ENCODE measurements around the gene KBTBD12. TPM values are rescaled to one million over a fixed set of nuclear protein-coding genes. Genes with fewer than 3 reads are reported as not detected.

The KBTBD12 gene
- total RNA-seq, 1 donor from 2014 or later = not detected

DNA sequence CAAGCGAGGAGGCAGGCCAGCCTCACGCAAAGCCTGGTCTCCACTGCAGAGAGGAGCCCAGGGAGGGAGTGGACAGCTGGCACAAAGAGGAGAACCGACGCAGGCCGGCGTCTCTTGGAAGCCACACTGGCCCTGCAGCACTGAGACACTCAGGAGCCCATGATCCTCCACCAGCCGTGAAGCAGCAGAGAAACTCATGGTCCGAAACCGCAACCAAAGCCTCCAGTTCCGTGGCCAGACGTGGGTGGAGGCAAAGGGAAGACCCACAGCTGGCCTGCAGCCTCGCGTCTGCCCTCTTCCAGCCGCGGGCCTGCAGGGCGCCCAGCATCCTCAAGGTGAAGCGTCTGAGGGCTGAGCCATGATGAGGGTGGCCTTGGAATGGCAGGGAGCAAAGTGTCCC, 75.0 kb downstream of the KBTBD12 start:
- H3K27ac Mint-ChIP-seq (ENCODE audit: unreplicated experiment) = no peak overlapping the region
- no peaks in the 10 kb centered on the region for H3K36me3 Mint-ChIP-seq (ENCODE audit: low read depth)
- DNase-seq (ENCODE audit: low spot score) = no peak
- H3K9me3 Mint-ChIP-seq (ENCODE audit: low read depth) = peaks cover 3% of the 10 kb centered on the region
- no peaks in the 10 kb centered on the region for H3K27me3 Mint-ChIP-seq (ENCODE audit: low read depth)
- TF ChIP-seq CTCF (IDR thresholded peaks at IDR 0.05) = no peak
- H3K4me1 Mint-ChIP-seq (ENCODE audit: low read depth) = no peaks in the 10 kb centered on the region
- H3K4me3 Mint-ChIP-seq (ENCODE audit: unreplicated experiment) = no peak overlapping the region

- H3K4me1 Mint-ChIP-seq (ENCODE audit: low read depth) = no peaks in the 10 kb centered on the region
Measured at GRCh38 chr3:127990461-127990860, 75.4 kb downstream of the KBTBD12 start.

DNA sequence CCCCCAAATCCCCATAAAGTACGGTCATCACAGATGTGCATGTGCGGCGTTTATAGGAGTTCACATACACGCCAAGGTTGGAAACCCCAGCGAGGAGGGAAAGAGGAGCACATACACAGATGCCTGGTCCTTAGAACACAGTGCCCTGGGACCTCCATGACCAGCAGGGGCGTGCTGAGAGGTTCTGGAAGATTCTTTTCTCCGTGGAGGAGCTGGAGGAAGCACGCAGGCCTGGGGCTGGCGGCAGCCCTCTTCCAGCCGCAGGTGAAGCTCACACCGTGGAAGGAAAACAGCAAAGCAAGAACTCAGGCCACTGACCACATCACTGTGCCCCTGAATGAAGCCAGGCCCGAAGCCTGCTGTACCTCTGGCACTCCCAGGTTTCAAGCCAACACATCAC, 76.2 kb downstream of the KBTBD12 start:
- peaks cover 3% of the 10 kb centered on the region for H3K9me3 Mint-ChIP-seq (ENCODE audit: low read depth)
- no peak for DNase-seq (ENCODE audit: low spot score)
- no peaks in the 10 kb centered on the region for H3K27me3 Mint-ChIP-seq (ENCODE audit: low read depth)
- TF ChIP-seq CTCF (IDR thresholded peaks at IDR 0.05) = no peak
- H3K27ac Mint-ChIP-seq (ENCODE audit: unreplicated experiment) = no peak overlapping the region
- H3K36me3 Mint-ChIP-seq (ENCODE audit: low read depth) = no peaks in the 10 kb centered on the region
- no peaks in the 10 kb centered on the region for H3K4me1 Mint-ChIP-seq (ENCODE audit: low read depth)
- H3K4me3 Mint-ChIP-seq (ENCODE audit: unreplicated experiment) = no peak overlapping the region

More at GRCh38 chr3:127990461-127990860, 75.4 kb downstream of the KBTBD12 start:
- no peaks in the 10 kb centered on the region for H3K36me3 Mint-ChIP-seq (ENCODE audit: low read depth)
- H3K27ac Mint-ChIP-seq (ENCODE audit: unreplicated experiment) = no peak overlapping the region
- no peak for DNase-seq (ENCODE audit: low spot score)
- H3K9me3 Mint-ChIP-seq (ENCODE audit: low read depth) = peaks cover 3% of the 10 kb centered on the region
- no peak for TF ChIP-seq CTCF (IDR thresholded peaks at IDR 0.05)
- no peaks in the 10 kb centered on the region for H3K27me3 Mint-ChIP-seq (ENCODE audit: low read depth)
- no peak overlapping the region for H3K4me3 Mint-ChIP-seq (ENCODE audit: unreplicated experiment)

DNA sequence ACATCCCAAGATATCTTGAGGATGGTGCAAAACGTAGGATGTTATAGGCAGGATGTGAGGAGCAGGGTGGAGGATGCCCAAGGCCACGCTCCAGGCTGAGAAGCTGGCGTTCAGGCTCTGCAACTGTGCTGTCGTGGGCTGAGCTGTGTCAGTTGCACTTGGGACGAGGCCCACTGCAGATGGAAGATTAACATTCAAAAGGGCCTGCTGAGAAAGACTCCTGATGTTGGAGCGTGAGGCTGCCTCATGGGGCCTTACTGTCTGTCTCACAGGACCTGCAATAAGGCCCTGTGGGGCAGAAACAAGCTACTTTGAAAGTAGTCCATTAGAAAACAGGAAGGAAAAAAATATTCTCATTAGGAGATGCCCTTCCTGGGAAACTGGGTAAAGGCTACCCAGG, 76.6 kb downstream of the KBTBD12 start:
- Mint-ChIP-seq H3K27ac (ENCODE audit: unreplicated experiment) (no peak overlapping the region), H3K9me3 (ENCODE audit: low read depth) (peaks cover 3% of the 10 kb centered on the region), H3K27me3 (ENCODE audit: low read depth) (no peaks in the 10 kb centered on the region), H3K4me1 (ENCODE audit: low read depth) (no peaks in the 10 kb centered on the region), H3K4me3 (ENCODE audit: unreplicated experiment) (no peak overlapping the region), H3K36me3 (ENCODE audit: low read depth) (no peaks in the 10 kb centered on the region)
- no peak for TF ChIP-seq CTCF (IDR thresholded peaks at IDR 0.05)
- no peak for DNase-seq (ENCODE audit: low spot score)

DNA sequence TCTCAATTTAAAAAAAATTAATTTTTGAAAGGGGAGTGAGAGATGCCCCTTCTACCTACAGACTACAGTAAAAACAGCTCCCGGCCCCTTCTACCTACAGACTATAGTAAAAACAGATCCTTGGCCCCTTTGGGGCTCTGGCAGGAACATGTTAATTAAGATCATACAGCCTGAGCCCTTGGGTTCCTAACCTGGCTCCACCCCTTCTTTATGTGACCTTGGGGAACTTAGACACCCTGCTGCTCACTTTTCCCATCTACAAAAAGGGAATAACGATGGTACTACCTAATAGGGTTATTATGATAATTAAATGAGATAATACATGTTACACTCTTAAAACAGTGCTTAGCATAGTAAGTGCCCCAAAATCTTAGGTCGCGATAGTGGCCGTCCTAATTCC, 77.1 kb downstream of the KBTBD12 start:
- Mint-ChIP-seq H3K4me3 (ENCODE audit: unreplicated experiment) (no peak overlapping the region), H3K27me3 (ENCODE audit: low read depth) (no peaks in the 10 kb centered on the region), H3K27ac (ENCODE audit: unreplicated experiment) (no peak overlapping the region), H3K9me3 (ENCODE audit: low read depth) (peaks cover 3% of the 10 kb centered on the region), H3K36me3 (ENCODE audit: low read depth) (no peaks in the 10 kb centered on the region), H3K4me1 (ENCODE audit: low read depth) (no peaks in the 10 kb centered on the region)
- DNase-seq (ENCODE audit: low spot score) = no peak
- no peak for TF ChIP-seq CTCF (IDR thresholded peaks at IDR 0.05)

Data from chondrocyte (in vitro differentiated cells).